ENCODE data around the gene PRCC. TPM values are rescaled to one million over a fixed set of nuclear protein-coding genes. Genes with fewer than 3 reads are reported as not detected.

Gene PRCC
- total RNA-seq, 1 donor from 2014 or later, result 9.2 TPM

DNA sequence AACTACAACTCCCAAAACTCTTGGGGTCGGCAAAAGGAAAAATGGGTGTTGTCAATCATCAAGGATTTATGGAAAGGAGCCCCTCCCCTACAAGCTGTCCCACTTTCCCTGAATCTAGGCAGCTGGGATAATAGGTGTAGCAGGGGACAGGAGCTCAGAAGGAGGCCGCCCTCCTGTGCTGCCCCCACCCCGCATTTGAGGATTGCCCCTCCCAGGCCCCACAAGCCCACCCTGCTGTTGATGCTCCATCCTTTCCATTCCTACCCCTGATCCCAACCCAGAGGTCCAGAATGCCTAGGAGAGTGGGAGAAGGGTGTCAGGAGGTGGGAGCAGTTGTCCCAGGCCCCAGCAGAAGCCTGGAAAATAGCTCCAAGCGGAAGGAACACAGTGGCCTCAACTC, 24.5 kb upstream of the PRCC start:
- no peak for DNase-seq (ENCODE audit: low read depth)
- TF ChIP-seq, protein P1, sequence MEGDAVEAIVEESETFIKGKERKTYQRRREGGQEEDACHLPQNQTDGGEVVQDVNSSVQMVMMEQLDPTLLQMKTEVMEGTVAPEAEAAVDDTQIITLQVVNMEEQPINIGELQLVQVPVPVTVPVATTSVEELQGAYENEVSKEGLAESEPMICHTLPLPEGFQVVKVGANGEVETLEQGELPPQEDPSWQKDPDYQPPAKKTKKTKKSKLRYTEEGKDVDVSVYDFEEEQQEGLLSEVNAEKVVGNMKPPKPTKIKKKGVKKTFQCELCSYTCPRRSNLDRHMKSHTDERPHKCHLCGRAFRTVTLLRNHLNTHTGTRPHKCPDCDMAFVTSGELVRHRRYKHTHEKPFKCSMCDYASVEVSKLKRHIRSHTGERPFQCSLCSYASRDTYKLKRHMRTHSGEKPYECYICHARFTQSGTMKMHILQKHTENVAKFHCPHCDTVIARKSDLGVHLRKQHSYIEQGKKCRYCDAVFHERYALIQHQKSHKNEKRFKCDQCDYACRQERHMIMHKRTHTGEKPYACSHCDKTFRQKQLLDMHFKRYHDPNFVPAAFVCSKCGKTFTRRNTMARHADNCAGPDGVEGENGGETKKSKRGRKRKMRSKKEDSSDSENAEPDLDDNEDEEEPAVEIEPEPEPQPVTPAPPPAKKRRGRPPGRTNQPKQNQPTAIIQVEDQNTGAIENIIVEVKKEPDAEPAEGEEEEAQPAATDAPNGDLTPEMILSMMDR (IDR thresholded peaks at IDR 0.05; ENCODE audit: insufficient read depth, low read length, severe bottlenecking), result no peak
- no peak for FAIRE-seq
- H3K36me3 ChIP-seq (ENCODE audit: control insufficient read depth, insufficient read depth, low read length), result peaks cover 20% of the 10 kb centered on the region
- H3K4me3 ChIP-seq (ENCODE audit: low read depth, low read length), result no peak overlapping the region
- H3K27me3 ChIP-seq (ENCODE audit: control insufficient read depth, insufficient read depth, low read length), result no peaks in the 10 kb centered on the region

DNA sequence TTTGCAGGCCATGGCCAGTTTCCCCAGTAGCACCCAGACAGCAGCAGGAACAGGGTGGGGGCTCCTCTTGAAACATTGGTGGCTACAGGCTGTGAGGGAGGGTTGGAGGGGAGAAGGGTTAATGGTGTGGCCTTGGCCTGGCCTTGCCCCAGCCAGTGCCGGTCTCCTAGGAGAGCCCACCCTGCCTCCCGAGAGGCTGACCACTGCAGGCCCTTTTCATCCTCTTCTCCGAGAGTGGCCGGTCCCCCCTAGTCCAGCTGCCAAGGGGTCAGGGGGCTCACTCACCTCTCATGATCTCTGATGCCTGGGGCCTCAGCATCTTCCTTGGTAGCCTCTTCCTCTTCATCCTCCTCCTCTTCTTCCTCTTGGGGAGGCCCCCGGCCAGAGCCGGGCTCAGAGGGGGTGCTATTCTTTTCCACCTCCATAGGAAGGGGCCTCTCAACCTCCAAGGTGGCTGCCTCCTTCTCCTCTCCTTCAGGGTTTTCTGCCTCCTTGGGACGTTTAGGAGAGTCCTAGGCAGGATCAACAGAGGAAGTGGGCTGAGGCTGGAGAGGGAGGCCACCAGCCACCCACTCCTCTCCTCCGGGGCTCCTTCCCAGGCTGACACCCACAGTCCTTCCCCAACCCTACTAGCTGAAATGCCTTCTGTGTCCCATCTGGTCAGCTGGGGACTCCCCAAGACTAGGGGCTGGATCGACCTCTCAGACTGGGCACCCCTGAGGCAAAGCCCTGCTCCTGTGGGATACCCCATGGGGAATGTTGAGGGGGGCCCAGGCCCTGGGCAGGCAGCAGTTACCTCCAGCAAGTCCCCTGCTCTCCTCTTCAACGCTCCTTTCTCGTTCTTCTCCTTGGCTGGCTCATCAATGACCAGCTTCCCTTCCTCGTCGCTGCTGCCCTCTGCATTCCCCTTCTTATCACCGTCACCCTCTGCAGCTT, 23.7 kb upstream of the PRCC start:
- TF ChIP-seq, protein P1 (IDR thresholded peaks at IDR 0.05; ENCODE audit: insufficient read depth, low read length, severe bottlenecking), result no peak
- H3K36me3 ChIP-seq (ENCODE audit: control insufficient read depth, insufficient read depth, low read length), result peaks cover 13% of the 10 kb centered on the region
- FAIRE-seq, result no peak

DNA sequence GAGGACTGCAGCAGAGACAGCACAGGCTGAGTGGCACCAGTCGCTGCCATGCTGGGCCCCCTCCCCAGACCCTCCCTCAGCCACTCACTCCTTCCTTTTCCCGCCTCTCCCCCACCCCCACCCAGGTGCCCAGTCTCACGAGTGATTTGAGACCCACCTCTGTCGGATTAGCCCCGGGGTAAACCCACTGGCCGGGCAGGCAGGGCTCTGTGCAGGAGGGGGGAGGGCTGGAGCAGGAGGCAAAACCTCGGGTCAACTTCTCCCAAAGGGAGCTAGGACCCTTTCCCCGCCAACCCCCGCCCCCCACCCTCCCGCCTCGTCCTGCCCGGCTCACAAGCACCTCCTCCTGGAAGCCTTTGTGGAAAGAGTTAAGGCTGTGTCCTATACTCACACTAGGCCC, 23.0 kb upstream of the PRCC start:
- TF ChIP-seq, protein P1 (IDR thresholded peaks at IDR 0.05; ENCODE audit: insufficient read depth, low read length, severe bottlenecking), result no peak
- Histone ChIP-seq H3K27me3 (ENCODE audit: control insufficient read depth, insufficient read depth, low read length) (no peaks in the 10 kb centered on the region), H3K36me3 (ENCODE audit: control insufficient read depth, insufficient read depth, low read length) (peaks cover 13% of the 10 kb centered on the region), H3K4me3 (ENCODE audit: low read depth, low read length) (no peak overlapping the region)
- DNase-seq (ENCODE audit: low read depth) (no peak), FAIRE-seq (no peak)

More for the DNA sequence above, 23.7 kb upstream of the PRCC start:
- no peaks in the 10 kb centered on the region for H3K27me3 ChIP-seq (ENCODE audit: control insufficient read depth, insufficient read depth, low read length)
- H3K4me3 ChIP-seq (ENCODE audit: low read depth, low read length), result no peak overlapping the region
- DNase-seq (ENCODE audit: low read depth), result no peak

DNA sequence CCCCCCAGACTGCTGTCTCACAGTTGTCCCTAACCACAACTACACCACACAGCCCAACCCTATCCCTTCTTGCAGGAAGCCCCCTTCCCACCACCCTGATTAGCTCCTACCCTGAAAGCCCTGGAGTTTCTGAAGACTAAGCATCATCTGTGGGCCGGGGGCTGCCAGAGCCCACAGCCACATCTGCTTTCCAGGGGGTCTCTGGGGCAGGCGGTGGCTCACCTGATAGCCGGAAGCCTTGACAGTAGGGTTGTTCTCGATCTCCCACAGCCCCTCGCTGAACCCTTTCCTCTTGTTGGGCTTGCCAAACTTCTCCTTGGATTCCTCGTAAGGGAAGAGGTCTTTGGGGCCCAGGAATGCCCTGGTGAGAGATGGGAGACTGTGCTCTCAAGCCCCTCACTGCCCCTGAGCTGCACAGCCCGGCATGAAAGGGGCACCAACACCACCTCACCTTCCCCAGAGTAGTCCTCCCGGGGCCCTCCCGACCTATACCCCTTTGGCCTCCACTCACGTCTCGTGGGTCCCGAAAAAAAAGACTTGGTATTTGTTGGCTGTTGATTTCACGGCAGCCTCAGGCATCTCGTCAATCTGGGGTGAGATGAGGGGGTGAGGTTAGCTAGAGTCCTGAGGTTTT, 22.4 kb upstream of the PRCC start:
- TF ChIP-seq, protein P1 (IDR thresholded peaks at IDR 0.05; ENCODE audit: insufficient read depth, low read length, severe bottlenecking), result no peak
- peaks cover 13% of the 10 kb centered on the region for H3K36me3 ChIP-seq (ENCODE audit: control insufficient read depth, insufficient read depth, low read length)
- H3K27me3 ChIP-seq (ENCODE audit: control insufficient read depth, insufficient read depth, low read length), result no peaks in the 10 kb centered on the region
- no peak overlapping the region for H3K4me3 ChIP-seq (ENCODE audit: low read depth, low read length)
- DNase-seq (ENCODE audit: low read depth) (no peak), FAIRE-seq (no peak)

DNA sequence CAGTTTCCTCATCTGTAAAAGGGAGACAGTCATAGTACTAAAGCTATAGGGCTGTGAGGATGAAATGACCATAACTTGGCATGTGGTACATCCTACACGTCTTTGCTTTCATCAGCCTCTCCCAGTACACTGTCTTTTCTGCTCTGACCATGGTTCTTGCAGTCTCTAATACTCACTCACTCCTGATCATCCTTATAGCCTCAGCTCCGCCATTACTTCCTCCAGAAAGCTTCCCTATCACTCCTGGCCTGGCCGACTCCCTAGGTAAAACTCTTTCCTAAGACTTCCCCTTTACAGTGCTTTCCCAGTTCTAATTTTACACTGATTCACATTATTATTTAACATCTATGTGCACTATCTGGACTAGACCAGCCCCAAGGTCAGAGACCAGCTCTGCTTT, 21.5 kb upstream of the PRCC start:
- Histone ChIP-seq H3K4me3 (ENCODE audit: low read depth, low read length) (no peak overlapping the region), H3K36me3 (ENCODE audit: control insufficient read depth, insufficient read depth, low read length) (peaks cover 13% of the 10 kb centered on the region), H3K27me3 (ENCODE audit: control insufficient read depth, insufficient read depth, low read length) (no peaks in the 10 kb centered on the region)
- FAIRE-seq (no peak), DNase-seq (ENCODE audit: low read depth) (no peak)
- TF ChIP-seq, protein P1 (IDR thresholded peaks at IDR 0.05; ENCODE audit: insufficient read depth, low read length, severe bottlenecking), result no peak

Data from bronchial epithelial cell (primary cell).